Medulla oblongata (tissue), 1 donor: ENCODE results near the gene RGS12.

Experiments used
- DNase-seq: peaks from one replicate; pipeline ENCODE4 v3.0.0-alpha.2; 2015; ENCODE audit errors: extremely low spot score

RGS12 gene

GRCh38 chr4:3311095-3311372 lies 18.2 kb downstream of the RGS12 start:
- DNase-seq: no peak

GRCh38 chr4:3311489-3312171 lies 18.8 kb downstream of the RGS12 start:
- DNase-seq: no peak

GRCh38 chr4:3312362-3312761 lies 19.5 kb downstream of the RGS12 start:
- DNase-seq: no peak

- DNase-seq: no peak
Measured at GRCh38 chr4:3313139-3313538, 20.3 kb downstream of the RGS12 start.

GRCh38 chr4:3313556-3314228 lies 20.9 kb downstream of the RGS12 start:
- DNase-seq: no peak

- DNase-seq: no peak
Measured at GRCh38 chr4:3314706-3315260, 22.0 kb downstream of the RGS12 start.

GRCh38 chr4:3315566-3315965 lies 22.7 kb downstream of the RGS12 start:
- no peak for DNase-seq

GRCh38 chr4:3316146-3316545 lies 23.3 kb downstream of the RGS12 start:
- DNase-seq: no peak

GRCh38 chr4:3317011-3317655 lies 24.3 kb downstream of the RGS12 start:
- no peak for DNase-seq

- no peak for DNase-seq
Measured at GRCh38 chr4:3317656-3318211, 24.9 kb downstream of the RGS12 start.

GRCh38 chr4:3318561-3319021 lies 25.8 kb downstream of the RGS12 start:
- no peak for DNase-seq

- no peak for DNase-seq
Measured at GRCh38 chr4:3320361-3321023, 27.7 kb downstream of the RGS12 start.

GRCh38 chr4:3321295-3321889 lies 28.6 kb downstream of the RGS12 start:
- peak; percentile 76 for DNase-seq

GRCh38 chr4:3322059-3322550 lies 29.3 kb downstream of the RGS12 start:
- peak; percentile 75 for DNase-seq

- no peak for DNase-seq
Measured at GRCh38 chr4:3323071-3323481, 30.3 kb downstream of the RGS12 start.

GRCh38 chr4:3324093-3324815 lies 31.4 kb downstream of the RGS12 start:
- no peak for DNase-seq

GRCh38 chr4:3328814-3329663 lies 36.2 kb downstream of the RGS12 start:
- DNase-seq: no peak

- no peak for DNase-seq
Measured at GRCh38 chr4:3329887-3330286, 37.1 kb downstream of the RGS12 start.

- DNase-seq: no peak
Measured at GRCh38 chr4:3330707-3331106, 37.9 kb downstream of the RGS12 start.
